BLaER1 treated with 17β-estradiol and CSF1 and Interleukin-3, amounts not matched to agents 10 nM and 100 nM (cell line): ENCODE measurements around the gene ADAMTS13.
"Not testable (repeated sequence)": the region's sequence is repeated elsewhere in the genome, so short reads cannot be mapped to it uniquely, and the experiment has no call there.

Experiments used
- H3K27ac ChIP-seq, 11 experiments: shearing (Covaris generic); formaldehyde crosslinking; 2 replicates each; pipeline ENCODE4 v1.8.1; 2022
- H3K27me3 ChIP-seq, 11 experiments: shearing (Covaris generic); formaldehyde crosslinking; 2 replicates each; pipeline ENCODE4 v1.8.1; 2022
- H3K36me3 ChIP-seq, 11 experiments: shearing (Covaris generic); formaldehyde crosslinking; 2 replicates each; pipeline ENCODE4 v1.8.1; 2022
- H3K4me1 ChIP-seq, 10 experiments: shearing (Covaris generic); formaldehyde crosslinking; 2 replicates each; pipeline ENCODE4 v1.8.1; 2022
- H3K4me2 ChIP-seq, 11 experiments: shearing (Covaris generic); formaldehyde crosslinking; 2 replicates each; pipeline ENCODE4 v1.8.1; 2022
- H3K4me3 ChIP-seq, 10 experiments: shearing (Covaris generic); formaldehyde crosslinking; 2 replicates each; pipeline ENCODE4 v1.8.1; 2022
- H3K9ac ChIP-seq, 11 experiments: shearing (Covaris generic); formaldehyde crosslinking; 2 replicates each; pipeline ENCODE4 v1.8.1; 2022
- H3K9me3 ChIP-seq, 11 experiments: shearing (Covaris generic); formaldehyde crosslinking; replicated peaks in 1 of 11; 2 replicates each; pipeline ENCODE4 v1.8.1; 2022
- H4K20me1 ChIP-seq, 11 experiments: shearing (Covaris generic); formaldehyde crosslinking; 2 replicates each; pipeline ENCODE4 v1.8.1; 2022
- Cebpa-rat ChIP-seq, 11 experiments: shearing (Covaris generic); IDR thresholded peaks; 2 replicates each; pipeline ENCODE4 v1.8.1; 2022

Gene ADAMTS13

GRCh38 chr9:133389562-133389961, 32.6 kb upstream of the ADAMTS13 start:
- TF ChIP-seq Cebpa-rat (IDR thresholded peaks at IDR 0.05), result no peak
- Histone ChIP-seq H3K4me3 (no peak overlapping the region), H3K27me3 (no peaks in the 10 kb centered on the region), H3K4me2 (no peak overlapping the region), H3K4me1 (no peaks in the 10 kb centered on the region), H4K20me1 (peaks cover 0 to 4% (median 0%) of the 10 kb centered on the region in 11 experiments; a peak in 1 of 22 replicates), H3K27ac (no peak overlapping the region), H3K9me3 (peaks cover 0 to 14% (median 8%) of the 10 kb centered on the region in 11 experiments; a peak in 12 of 22 replicates), H3K36me3 (no peaks in the 10 kb centered on the region), H3K9ac (no peak overlapping the region)

GRCh38 chr9:133390713-133391112, 31.5 kb upstream of the ADAMTS13 start:
- no peak overlapping the region for H3K27ac ChIP-seq
- H3K9ac ChIP-seq, result no peak overlapping the region
- no peaks in the 10 kb centered on the region for H3K4me1 ChIP-seq
- no peak for TF ChIP-seq Cebpa-rat (IDR thresholded peaks at IDR 0.05)
- H3K9me3 ChIP-seq, result peaks cover 0 to 14% (median 8%) of the 10 kb centered on the region in 11 experiments; a peak in 12 of 22 replicates
- no peak overlapping the region for H3K4me2 ChIP-seq
- H3K36me3 ChIP-seq, result no peaks in the 10 kb centered on the region
- H4K20me1 ChIP-seq, result peaks cover 0 to 15% (median 0%) of the 10 kb centered on the region in 11 experiments; a peak in 1 of 22 replicates
- no peaks in the 10 kb centered on the region for H3K27me3 ChIP-seq
- no peak overlapping the region for H3K4me3 ChIP-seq

- H3K36me3 ChIP-seq, H3K27ac ChIP-seq, H3K4me2 ChIP-seq, H3K4me3 ChIP-seq, H3K4me1 ChIP-seq, H3K9ac ChIP-seq, H3K27me3 ChIP-seq: not testable (repeated sequence)
- Histone ChIP-seq H3K9me3 (peaks cover 0 to 14% (median 8%) of the 10 kb centered on the region in 11 experiments; a peak in 12 of 22 replicates), H4K20me1 (peaks cover 0 to 15% (median 0%) of the 10 kb centered on the region in 11 experiments; a peak in 2 of 22 replicates)
Measured at GRCh38 chr9:133391449-133391848, 30.7 kb upstream of the ADAMTS13 start.

- not testable (repeated sequence) for H3K27ac ChIP-seq, H3K4me2 ChIP-seq
Measured at GRCh38 chr9:133392308-133392707, 29.9 kb upstream of the ADAMTS13 start.

GRCh38 chr9:133393399-133393798, 28.8 kb upstream of the ADAMTS13 start:
- Histone ChIP-seq H4K20me1 (peaks cover 0 to 34% (median 0%) of the 10 kb centered on the region in 11 experiments; a peak in 4 of 22 replicates), H3K9me3 (peaks cover 0 to 14% (median 8%) of the 10 kb centered on the region in 11 experiments; a peak in 12 of 22 replicates), H3K36me3 (no peaks in the 10 kb centered on the region), H3K4me3 (no peak overlapping the region), H3K27ac (no peak overlapping the region), H3K27me3 (no peaks in the 10 kb centered on the region), H3K4me1 (peaks cover 0 to 9% (median 7%) of the 10 kb centered on the region in 10 experiments; a peak in 10 of 20 replicates), H3K4me2 (no peak overlapping the region), H3K9ac (no peak overlapping the region)
- no peak for TF ChIP-seq Cebpa-rat (IDR thresholded peaks at IDR 0.05)

More at GRCh38 chr9:133392308-133392707, 29.9 kb upstream of the ADAMTS13 start:
- H3K36me3 ChIP-seq, H3K4me3 ChIP-seq, H3K9ac ChIP-seq, H3K4me1 ChIP-seq, H3K27me3 ChIP-seq: not testable (repeated sequence)
- Histone ChIP-seq H3K9me3 (peaks cover 0 to 14% (median 8%) of the 10 kb centered on the region in 11 experiments; a peak in 12 of 22 replicates), H4K20me1 (peaks cover 0 to 24% (median 0%) of the 10 kb centered on the region in 11 experiments; a peak in 3 of 22 replicates)

GRCh38 chr9:133394687-133395271, 27.4 kb upstream of the ADAMTS13 start:
- Histone ChIP-seq H3K36me3 (no peaks in the 10 kb centered on the region), H3K4me1 (peaks cover 0 to 9% (median 7%) of the 10 kb centered on the region in 10 experiments; a peak in 10 of 20 replicates), H3K27ac (no peak overlapping the region), H3K9me3 (peaks cover 0 to 14% (median 8%) of the 10 kb centered on the region in 11 experiments; a peak in 12 of 22 replicates), H3K9ac (no peak overlapping the region), H3K27me3 (no peaks in the 10 kb centered on the region), H3K4me3 (no peak overlapping the region), H3K4me2 (no peak overlapping the region), H4K20me1 (peaks cover 0 to 48% (median 0%) of the 10 kb centered on the region in 11 experiments; a peak in 4 of 22 replicates)
- no peak for TF ChIP-seq Cebpa-rat (IDR thresholded peaks at IDR 0.05)

GRCh38 chr9:133396952-133397351, 25.2 kb upstream of the ADAMTS13 start:
- no peak overlapping the region; a peak in 1 of 22 replicates for H3K4me2 ChIP-seq
- no peaks in the 10 kb centered on the region for H3K27me3 ChIP-seq
- no peak overlapping the region for H3K9ac ChIP-seq
- H3K9me3 ChIP-seq, result peaks cover 0 to 3% (median 0%) of the 10 kb centered on the region in 11 experiments; a peak in 5 of 22 replicates
- no peak overlapping the region for H3K4me3 ChIP-seq
- H4K20me1 ChIP-seq, result peaks cover 0 to 66% (median under 1%) of the 10 kb centered on the region in 11 experiments; a peak in 8 of 22 replicates
- peaks cover 0 to 9% (median 7%) of the 10 kb centered on the region in 10 experiments; a peak in 10 of 20 replicates for H3K4me1 ChIP-seq
- no peak for TF ChIP-seq Cebpa-rat (IDR thresholded peaks at IDR 0.05)
- peaks cover 0 to 17% (median 7%) of the 10 kb centered on the region in 11 experiments; a peak in 14 of 22 replicates for H3K36me3 ChIP-seq
- H3K27ac ChIP-seq, result no peak overlapping the region

- Histone ChIP-seq H3K4me2 (peak overlapping the region in 4 of 11 experiments; percentile 1 to 28 (median 14); a peak in 5 of 22 replicates), H3K4me1 (peaks cover 0 to 13% (median 7%) of the 10 kb centered on the region in 10 experiments; a peak in 10 of 20 replicates), H3K4me3 (no peak overlapping the region), H3K27me3 (no peaks in the 10 kb centered on the region), H4K20me1 (peaks cover 0 to 70% (median 4%) of the 10 kb centered on the region in 11 experiments; a peak in 8 of 22 replicates), H3K36me3 (peaks cover 0 to 20% (median 7%) of the 10 kb centered on the region in 11 experiments; a peak in 16 of 22 replicates), H3K9me3 (no peaks in the 10 kb centered on the region), H3K9ac (peak overlapping the region in 1 of 11 experiments; percentile 7; a peak in 2 of 22 replicates), H3K27ac (no peak overlapping the region)
- TF ChIP-seq Cebpa-rat (IDR thresholded peaks at IDR 0.05), result no peak
Measured at GRCh38 chr9:133397370-133397769, 24.8 kb upstream of the ADAMTS13 start.

- Histone ChIP-seq H3K9me3 (no peaks in the 10 kb centered on the region), H4K20me1 (peaks cover 0 to 76% (median 10%) of the 10 kb centered on the region in 11 experiments; a peak in 14 of 22 replicates), H3K27me3 (no peaks in the 10 kb centered on the region), H3K36me3 (peaks cover 3 to 26% (median 13%) of the 10 kb centered on the region in 11 experiments; a peak in 17 of 22 replicates), H3K4me1 (peaks cover 0 to 16% (median 7%) of the 10 kb centered on the region in 10 experiments; a peak in 10 of 20 replicates), H3K27ac (no peak overlapping the region), H3K4me2 (peak overlapping the region in 4 of 11 experiments; percentile 1 to 28 (median 14); a peak in 5 of 22 replicates), H3K9ac (peak overlapping the region in 1 of 11 experiments; percentile 7; a peak in 2 of 22 replicates), H3K4me3 (no peak overlapping the region)
- TF ChIP-seq Cebpa-rat (IDR thresholded peaks at IDR 0.05), result no peak
Measured at GRCh38 chr9:133397895-133398294, 24.3 kb upstream of the ADAMTS13 start.
